HG02642 (cell line): ENCODE measurements around the gene CFAP58.
A peak's percentile ranks its signal among the peaks of the same experiment; 100 is the strongest.

ENCODE experiments used
- ATAC-seq: cut with Tn5 transposase; IDR thresholded peaks from one replicate; pipeline ENCODE4 v1.9.1; 2021; ENCODE audit warnings: mild to moderate bottlenecking; ENCODE audit not compliant: unreplicated experiment, poor library complexity

Gene CFAP58

GRCh38 chr10:104321226-104321625 lies 32.4 kb upstream of the CFAP58 start:
- no peak for ATAC-seq

GRCh38 chr10:104321725-104322415 lies 31.8 kb upstream of the CFAP58 start:
- no peak for ATAC-seq

- peak; percentile 57 for ATAC-seq
Observed at GRCh38 chr10:104322416-104322782, 31.2 kb upstream of the CFAP58 start.

- ATAC-seq, result no peak
Observed at GRCh38 chr10:104323085-104323484, 30.5 kb upstream of the CFAP58 start.

GRCh38 chr10:104323760-104324201 lies 29.9 kb upstream of the CFAP58 start:
- ATAC-seq, result no peak

GRCh38 chr10:104324221-104324686 lies 29.4 kb upstream of the CFAP58 start:
- no peak for ATAC-seq

GRCh38 chr10:104324931-104325330 lies 28.7 kb upstream of the CFAP58 start:
- ATAC-seq, result no peak

GRCh38 chr10:104325436-104326435 lies 27.9 kb upstream of the CFAP58 start:
- no peak for ATAC-seq

GRCh38 chr10:104326991-104327610 lies 26.5 kb upstream of the CFAP58 start:
- no peak for ATAC-seq

- no peak for ATAC-seq
Observed at GRCh38 chr10:104327745-104328645, 25.6 kb upstream of the CFAP58 start.

GRCh38 chr10:104328646-104328895 lies 25.1 kb upstream of the CFAP58 start:
- ATAC-seq, result peak; percentile 20

- ATAC-seq, result peak; percentile 61
Observed at GRCh38 chr10:104328896-104329710, 24.5 kb upstream of the CFAP58 start.

GRCh38 chr10:104329735-104330134 lies 23.9 kb upstream of the CFAP58 start:
- ATAC-seq, result no peak

- no peak for ATAC-seq
Observed at GRCh38 chr10:104330168-104331110, 23.2 kb upstream of the CFAP58 start.

GRCh38 chr10:104331208-104331838 lies 22.3 kb upstream of the CFAP58 start:
- ATAC-seq, result no peak

- ATAC-seq, result no peak
Observed at GRCh38 chr10:104332243-104333031, 21.2 kb upstream of the CFAP58 start.
